ENCODE data around the gene SOBP.
A peak's percentile ranks its signal among the peaks of the same experiment; 100 is the strongest.
"Not testable (repeated sequence)": the region's sequence is repeated elsewhere in the genome, so short reads cannot be mapped to it uniquely, and the experiment has no call there.

Gene SOBP

DNA sequence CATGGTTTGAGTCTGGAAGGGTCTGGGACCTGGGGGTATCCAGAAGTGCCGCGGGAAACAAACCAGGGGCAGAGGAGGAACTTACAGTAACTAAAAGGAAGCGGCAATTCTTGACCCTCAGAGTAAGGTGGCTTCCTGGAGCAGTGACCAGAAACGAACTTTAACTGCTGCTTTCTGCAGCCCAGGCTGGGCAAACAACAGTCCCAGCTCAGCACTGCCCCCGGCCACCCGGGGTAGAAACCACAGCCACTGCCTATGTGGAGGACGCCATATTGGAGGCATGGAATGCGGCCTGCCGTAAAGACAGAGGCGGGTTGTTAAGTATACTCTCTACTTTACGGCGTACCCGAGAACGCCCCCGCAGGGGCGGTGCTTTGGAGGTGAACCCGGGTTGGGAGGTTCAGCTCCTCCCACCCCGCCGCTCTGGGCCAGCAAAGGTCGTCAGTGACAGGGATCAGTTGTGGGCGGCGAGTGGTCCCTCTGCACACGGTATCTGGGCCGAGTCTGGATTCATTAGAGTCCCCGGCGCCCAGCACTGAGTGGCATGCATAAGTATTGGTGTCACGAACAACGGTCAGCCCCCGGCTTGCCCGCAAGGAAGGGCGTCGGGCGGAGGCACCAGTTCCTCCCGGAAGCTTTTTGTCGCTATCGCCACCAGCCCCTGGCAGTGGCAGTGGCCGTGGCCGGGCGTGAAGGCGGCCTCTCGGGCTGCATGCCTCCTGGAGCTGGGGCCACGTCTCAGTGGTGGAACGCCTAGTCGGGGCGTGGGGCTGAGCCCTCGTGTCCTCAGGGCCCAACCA, 30.4 kb upstream of the SOBP start, which contains the start of gene PDSS2:
PDSS2 (minus strand) TSS at position 282 of the 800 bp plus-strand sequence; CDS start at position 3, 279 bp downstream.
- H3K9ac ChIP-seq (ENCODE audit: low read depth, low read length): peak within 1 kb of the TSS; percentile 83
- no peaks in the 10 kb centered on the region for H3K9me3 ChIP-seq (replicated peaks; ENCODE audit: low read length)
- H3K27me3 ChIP-seq (ENCODE audit: control insufficient read depth, insufficient read depth, low read length): no peaks in the 10 kb centered on the region
- H3K36me3 ChIP-seq (ENCODE audit: insufficient read depth, low read length): no peaks in the 10 kb centered on the region
- peaks cover 7% of the 10 kb centered on the region for H3K4me1 ChIP-seq (ENCODE audit: control insufficient read depth, insufficient read depth, low read length)
- H3K4me2 ChIP-seq (ENCODE audit: low read length): peak within 1 kb of the TSS; percentile 91
- H3K4me3 ChIP-seq (ENCODE audit: low read length): peak within 1 kb of the TSS; percentile 94

- Histone ChIP-seq H3K4me2 (ENCODE audit: low read length) (peak overlapping the region; percentile 91), H3K9me3 (replicated peaks; ENCODE audit: low read length) (no peaks in the 10 kb centered on the region), H3K36me3 (ENCODE audit: insufficient read depth, low read length) (no peaks in the 10 kb centered on the region), H3K4me3 (ENCODE audit: low read length) (peak overlapping the region; percentile 94), H3K9ac (ENCODE audit: low read depth, low read length) (peak overlapping the region; percentile 83), H3K27me3 (ENCODE audit: control insufficient read depth, insufficient read depth, low read length) (no peaks in the 10 kb centered on the region), H3K4me1 (ENCODE audit: control insufficient read depth, insufficient read depth, low read length) (peaks cover 7% of the 10 kb centered on the region)
Measured at GRCh38 chr6:107460083-107460631, 29.8 kb upstream of the SOBP start.

DNA sequence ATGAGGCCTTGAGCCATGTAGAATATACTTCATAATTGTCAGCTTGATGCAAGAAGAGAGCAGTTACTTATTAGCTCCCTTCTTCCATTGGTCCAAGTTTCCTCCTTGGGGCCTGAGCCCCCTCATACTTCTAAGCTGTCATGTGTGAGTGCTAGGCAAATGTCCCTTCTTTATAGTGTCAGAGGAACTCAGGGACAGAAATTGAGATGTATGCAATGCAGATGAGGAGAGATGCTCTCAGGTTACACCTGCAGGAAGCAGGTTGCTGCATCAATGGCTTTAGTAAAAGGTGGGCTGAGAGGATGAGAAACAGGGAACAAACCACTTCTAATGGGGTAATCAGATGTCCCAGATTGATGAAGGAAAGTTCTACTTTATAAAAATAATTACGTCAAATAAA, 23.9 kb upstream of the SOBP start:
- Histone ChIP-seq H3K4me2 (ENCODE audit: low read length) (no peak overlapping the region), H3K9me3 (replicated peaks; ENCODE audit: low read length) (no peaks in the 10 kb centered on the region), H3K4me1 (ENCODE audit: control insufficient read depth, insufficient read depth, low read length) (no peaks in the 10 kb centered on the region)

GRCh38 chr6:107470364-107470763, 19.6 kb upstream of the SOBP start:
- Histone ChIP-seq H3K36me3 (ENCODE audit: insufficient read depth, low read length) (no peaks in the 10 kb centered on the region), H3K4me2 (ENCODE audit: low read length) (no peak overlapping the region), H3K4me3 (ENCODE audit: low read length) (no peak overlapping the region), H3K4me1 (ENCODE audit: control insufficient read depth, insufficient read depth, low read length) (no peaks in the 10 kb centered on the region), H3K9me3 (replicated peaks; ENCODE audit: low read length) (no peaks in the 10 kb centered on the region), H3K9ac (ENCODE audit: low read depth, low read length) (no peak overlapping the region), H3K27me3 (ENCODE audit: control insufficient read depth, insufficient read depth, low read length) (peaks cover 43% of the 10 kb centered on the region)

More for the DNA sequence above, 23.9 kb upstream of the SOBP start:
- Histone ChIP-seq H3K9ac (ENCODE audit: low read depth, low read length) (no peak overlapping the region), H3K4me3 (ENCODE audit: low read length) (no peak overlapping the region), H3K27me3 (ENCODE audit: control insufficient read depth, insufficient read depth, low read length) (peaks cover 29% of the 10 kb centered on the region), H3K36me3 (ENCODE audit: insufficient read depth, low read length) (no peaks in the 10 kb centered on the region)

DNA sequence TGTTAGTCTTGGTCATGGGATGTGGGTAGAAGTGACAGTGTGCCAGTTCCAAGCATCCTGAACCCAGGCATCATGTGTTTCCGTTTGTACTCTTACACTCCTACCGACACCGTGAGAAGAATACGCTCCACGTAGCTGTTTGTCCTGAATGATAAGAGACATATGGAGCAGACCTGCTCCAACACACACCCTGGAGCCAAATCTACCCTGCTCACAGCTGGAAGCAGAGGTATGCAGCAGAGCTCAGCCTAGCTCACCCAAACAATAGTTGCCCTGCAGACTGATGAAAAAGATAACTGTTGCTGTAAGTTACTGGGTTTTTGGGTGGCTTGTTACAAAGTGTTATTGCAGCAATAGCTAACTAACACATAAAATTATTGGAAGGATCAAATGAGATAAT, 16.3 kb upstream of the SOBP start:
- Histone ChIP-seq H3K4me2 (ENCODE audit: low read length) (no peak overlapping the region), H3K9me3 (replicated peaks; ENCODE audit: low read length) (no peaks in the 10 kb centered on the region), H3K4me3 (ENCODE audit: low read length) (no peak overlapping the region), H3K27me3 (ENCODE audit: control insufficient read depth, insufficient read depth, low read length) (peaks cover 26% of the 10 kb centered on the region), H3K4me1 (ENCODE audit: control insufficient read depth, insufficient read depth, low read length) (no peaks in the 10 kb centered on the region), H3K36me3 (ENCODE audit: insufficient read depth, low read length) (no peaks in the 10 kb centered on the region), H3K9ac (ENCODE audit: low read depth, low read length) (no peak overlapping the region)

GRCh38 chr6:107475360-107475759, 14.6 kb upstream of the SOBP start:
- H3K4me3 ChIP-seq (ENCODE audit: low read length); H3K9me3 ChIP-seq (replicated peaks; ENCODE audit: low read length); H3K4me2 ChIP-seq (ENCODE audit: low read length); H3K36me3 ChIP-seq (ENCODE audit: insufficient read depth, low read length); H3K4me1 ChIP-seq (ENCODE audit: control insufficient read depth, insufficient read depth, low read length); H3K9ac ChIP-seq (ENCODE audit: low read depth, low read length): not testable (repeated sequence)
- peaks cover 34% of the 10 kb centered on the region for H3K27me3 ChIP-seq (ENCODE audit: control insufficient read depth, insufficient read depth, low read length)

DNA sequence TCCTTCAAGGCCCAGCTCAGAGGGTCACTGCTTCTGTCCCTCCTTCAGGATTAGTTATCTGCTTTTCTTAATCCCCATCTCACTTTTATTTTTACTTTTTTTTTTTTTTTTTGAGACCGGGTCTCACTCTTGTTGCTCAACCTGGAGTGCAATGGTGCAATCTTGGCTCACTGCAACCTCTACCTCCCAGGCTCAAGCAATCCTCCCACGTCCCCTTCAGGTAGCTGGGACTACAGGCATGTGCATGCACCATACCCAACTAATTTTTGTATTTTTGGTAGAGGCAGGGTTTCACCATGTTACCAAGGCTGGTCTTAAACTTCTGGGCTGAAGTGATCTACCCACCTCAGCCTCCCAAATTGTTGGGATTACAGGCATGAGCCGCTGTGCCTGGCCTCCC, 14.1 kb upstream of the SOBP start:
- not testable (repeated sequence) for H3K9me3 ChIP-seq (replicated peaks; ENCODE audit: low read length); H3K9ac ChIP-seq (ENCODE audit: low read depth, low read length); H3K4me2 ChIP-seq (ENCODE audit: low read length); H3K4me1 ChIP-seq (ENCODE audit: control insufficient read depth, insufficient read depth, low read length); H3K36me3 ChIP-seq (ENCODE audit: insufficient read depth, low read length); H3K4me3 ChIP-seq (ENCODE audit: low read length)
- H3K27me3 ChIP-seq (ENCODE audit: control insufficient read depth, insufficient read depth, low read length): peaks cover 36% of the 10 kb centered on the region

DNA sequence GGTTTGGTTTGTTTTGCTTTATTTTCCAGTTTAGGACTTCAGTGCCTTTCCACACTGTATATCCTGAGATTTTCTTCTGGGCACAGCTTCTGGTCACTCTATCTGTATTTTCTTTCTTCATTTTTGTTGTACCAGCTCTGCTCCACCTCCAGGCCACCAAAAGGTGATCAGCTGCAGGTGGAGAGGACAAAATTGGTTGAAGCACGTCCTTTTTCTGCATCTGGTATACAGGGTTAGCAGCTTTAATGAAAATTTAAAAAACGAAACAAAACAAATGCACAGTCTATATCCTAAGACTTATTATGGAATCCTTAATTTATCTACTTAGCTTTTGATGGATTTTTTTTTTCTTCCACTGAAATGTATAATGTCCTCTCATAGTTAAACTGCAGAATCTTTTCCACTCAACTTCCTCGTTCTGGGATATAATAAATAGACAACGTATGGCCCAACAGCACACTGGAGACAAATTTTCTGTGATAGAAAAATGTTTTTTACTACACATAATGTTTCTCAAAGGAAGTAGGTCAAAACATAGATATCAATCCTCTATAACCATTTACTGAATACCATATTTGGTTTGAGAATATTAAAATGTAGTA, 10.7 kb upstream of the SOBP start:
- H3K36me3 ChIP-seq (ENCODE audit: insufficient read depth, low read length): no peaks in the 10 kb centered on the region
- H3K27me3 ChIP-seq (ENCODE audit: control insufficient read depth, insufficient read depth, low read length): peaks cover 50% of the 10 kb centered on the region
- no peak overlapping the region for H3K4me3 ChIP-seq (ENCODE audit: low read length)
- H3K4me2 ChIP-seq (ENCODE audit: low read length): no peak overlapping the region
- no peak overlapping the region for H3K9ac ChIP-seq (ENCODE audit: low read depth, low read length)
- no peaks in the 10 kb centered on the region for H3K4me1 ChIP-seq (ENCODE audit: control insufficient read depth, insufficient read depth, low read length)
- H3K9me3 ChIP-seq (replicated peaks; ENCODE audit: low read length): no peaks in the 10 kb centered on the region

GRCh38 chr6:107485157-107485556, 4.8 kb upstream of the SOBP start:
- no peak overlapping the region for H3K4me3 ChIP-seq (ENCODE audit: low read length)
- no peaks in the 10 kb centered on the region for H3K36me3 ChIP-seq (ENCODE audit: insufficient read depth, low read length)
- H3K9ac ChIP-seq (ENCODE audit: low read depth, low read length): no peak overlapping the region
- no peaks in the 10 kb centered on the region for H3K9me3 ChIP-seq (replicated peaks; ENCODE audit: low read length)
- no peak overlapping the region for H3K4me2 ChIP-seq (ENCODE audit: low read length)
- H3K27me3 ChIP-seq (ENCODE audit: control insufficient read depth, insufficient read depth, low read length): peaks cover 78% of the 10 kb centered on the region
- peaks cover 3% of the 10 kb centered on the region for H3K4me1 ChIP-seq (ENCODE audit: control insufficient read depth, insufficient read depth, low read length)

- peaks cover 31% of the 10 kb centered on the region for H3K4me1 ChIP-seq (ENCODE audit: control insufficient read depth, insufficient read depth, low read length)
- H3K9me3 ChIP-seq (replicated peaks; ENCODE audit: low read length): no peaks in the 10 kb centered on the region
- H3K36me3 ChIP-seq (ENCODE audit: insufficient read depth, low read length): no peaks in the 10 kb centered on the region
- peak overlapping the region; percentile 85 for H3K4me2 ChIP-seq (ENCODE audit: low read length)
- peak overlapping the region; percentile 64 for H3K4me3 ChIP-seq (ENCODE audit: low read length)
- peaks cover 76% of the 10 kb centered on the region for H3K27me3 ChIP-seq (ENCODE audit: control insufficient read depth, insufficient read depth, low read length)
- H3K9ac ChIP-seq (ENCODE audit: low read depth, low read length): no peak overlapping the region
Measured at GRCh38 chr6:107488174-107488874, 1.6 kb upstream of the SOBP start.

DNA sequence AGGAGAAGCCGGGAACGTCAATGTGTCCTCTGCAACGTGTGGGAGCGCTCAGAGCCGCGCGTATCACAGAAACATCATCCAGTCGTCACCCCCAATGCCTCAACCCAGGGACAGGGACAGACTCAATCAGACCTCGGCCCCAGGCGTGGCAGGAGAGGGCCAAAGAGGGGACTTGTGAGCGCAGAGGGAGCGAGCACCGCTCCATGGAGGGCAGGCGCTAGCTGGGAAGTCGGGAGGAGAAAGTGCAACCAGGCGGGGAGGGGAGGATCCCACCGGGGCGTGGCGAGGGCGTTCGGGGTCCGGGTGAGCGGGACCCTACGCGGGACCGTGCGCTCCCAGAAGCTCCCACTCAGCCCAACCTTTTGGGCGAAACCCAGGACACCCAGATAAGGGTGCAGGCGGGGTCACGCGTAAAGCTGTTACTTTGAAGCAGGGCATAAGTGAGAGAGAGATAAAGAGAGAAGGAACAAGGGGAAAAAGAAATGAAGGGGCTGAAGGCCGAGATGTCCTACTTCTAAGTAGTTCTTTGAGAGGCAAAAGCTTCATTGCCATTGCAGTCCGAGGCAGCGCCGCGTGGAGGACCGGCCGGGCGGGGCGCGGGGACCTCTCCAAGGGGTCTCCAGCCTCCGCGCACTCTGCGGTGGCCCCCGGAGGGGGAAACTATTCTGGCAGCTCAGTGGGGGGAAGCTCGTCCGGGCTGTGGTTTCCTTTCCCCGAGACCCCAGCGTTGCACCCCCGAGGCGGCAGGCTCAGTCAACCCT, 862 bp upstream of the SOBP start:
- Histone ChIP-seq H3K4me3 (ENCODE audit: low read length) (peak overlapping the region; percentile 64), H3K4me2 (ENCODE audit: low read length) (peak overlapping the region; percentile 85), H3K9me3 (replicated peaks; ENCODE audit: low read length) (no peaks in the 10 kb centered on the region), H3K27me3 (ENCODE audit: control insufficient read depth, insufficient read depth, low read length) (peaks cover 75% of the 10 kb centered on the region), H3K9ac (ENCODE audit: low read depth, low read length) (no peak overlapping the region), H3K36me3 (ENCODE audit: insufficient read depth, low read length) (no peaks in the 10 kb centered on the region), H3K4me1 (ENCODE audit: control insufficient read depth, insufficient read depth, low read length) (peaks cover 35% of the 10 kb centered on the region)
